Liver (tissue), 9 donors: ENCODE data around the gene PRH2. TPM values are rescaled to one million over a fixed set of nuclear protein-coding genes. Genes with fewer than 3 reads are reported as not detected.
A peak's percentile ranks its signal among the peaks of the same experiment; 100 is the strongest.

Experiments used
- DNase-seq: peaks from one replicate; pipeline ENCODE4 v3.0.0-alpha.2; 2017; ENCODE audit warnings: low spot score
- H3K27ac ChIP-seq, 2 donors: one replicate each; pipeline ENCODE4 v1.7.0; 2013; ENCODE audit warnings: inconsistent platforms in 2 of 2, low read length in 2 of 2, control low read depth in 1 of 2, low read depth in 1 of 2, mild to moderate bottlenecking in 1 of 2
- H3K27me3 ChIP-seq, 4 donors: one replicate each; pipeline versions ENCODE4 v1.6.1 to v1.7.0; 2013; ENCODE audit warnings: low read length in 3 of 4, inconsistent platforms in 1 of 4, mild to moderate bottlenecking in 1 of 4, moderate library complexity in 1 of 4; ENCODE audit not compliant: control insufficient read depth in 4 of 4, insufficient read depth in 4 of 4
- H3K36me3 ChIP-seq, 4 donors: one replicate each; pipeline versions ENCODE4 v1.6.1 to v1.7.0; 2013; ENCODE audit warnings: low read length in 3 of 4, mild to moderate bottlenecking in 3 of 4, low read depth in 1 of 4, moderate library complexity in 1 of 4; ENCODE audit not compliant: control insufficient read depth in 4 of 4, insufficient read depth in 3 of 4
- H3K4me1 ChIP-seq, 4 donors: one replicate each; pipeline versions ENCODE4 v1.6.1 to v1.7.0; 2013; ENCODE audit warnings: low read length in 3 of 4, mild to moderate bottlenecking in 3 of 4, moderate library complexity in 1 of 4; ENCODE audit not compliant: control insufficient read depth in 4 of 4, insufficient read depth in 4 of 4
- H3K4me3 ChIP-seq, 3 donors: one replicate each; pipeline versions ENCODE4 v1.6.1 to v1.7.0; 2013; ENCODE audit warnings: low read length in 3 of 3, control low read depth in 1 of 3, low read depth in 1 of 3, mild to moderate bottlenecking in 1 of 3
- H3K9ac ChIP-seq, 2 donors: one replicate each; pipeline ENCODE4 v1.7.0; 2013; ENCODE audit warnings: low read length in 2 of 2, mild to moderate bottlenecking in 2 of 2, moderate library complexity in 2 of 2, control low read depth in 1 of 2, low read depth in 1 of 2
- H3K9me3 ChIP-seq, 4 donors: one replicate each; pipeline versions ENCODE4 v1.6.1 to v1.7.0; 2013; ENCODE audit warnings: low read length in 3 of 4; ENCODE audit not compliant: control insufficient read depth in 4 of 4
- ATF3 ChIP-seq: IDR thresholded peaks from 2 replicates; pipeline ENCODE4 v1.6.1; 2016; ENCODE audit warnings: antibody characterized with exemption
- CTCF ChIP-seq: fragments of 150-350 bp; IDR thresholded peaks from 2 replicates; pipeline ENCODE4 v1.5.1; 2017; ENCODE audit warnings: improper control_type of control experiment, low read depth, low read length; ENCODE audit not compliant: missing input control
- EGR1 ChIP-seq, 2 donors: IDR thresholded peaks; 2 replicates each; pipeline ENCODE4 v1.6.1; 2016 to 2018; ENCODE audit warnings: antibody characterized with exemption in 2 of 2, low read depth in 2 of 2
- FOXA1 ChIP-seq: IDR thresholded peaks from 2 replicates; pipeline ENCODE4 v1.6.1; 2016; ENCODE audit warnings: antibody characterized with exemption
- FOXA2 ChIP-seq: IDR thresholded peaks from 2 replicates; pipeline ENCODE4 v1.6.1; 2016; ENCODE audit warnings: antibody characterized with exemption
- GABPA ChIP-seq, 2 donors: IDR thresholded peaks in 1 of 2; conservative IDR thresholded peaks in 1 of 2; 2 replicates each; pipeline ENCODE4 v1.6.1; 2016; ENCODE audit warnings: antibody characterized with exemption in 2 of 2, mild to moderate bottlenecking in 1 of 2, moderate library complexity in 1 of 2
- HNF4A ChIP-seq, 2 donors: conservative IDR thresholded peaks; 2 replicates each; pipeline ENCODE4 v1.6.1; 2016; ENCODE audit warnings: antibody characterized with exemption in 2 of 2, mild to moderate bottlenecking in 2 of 2
- HNF4G ChIP-seq: IDR thresholded peaks from 2 replicates; pipeline ENCODE4 v1.6.1; 2016; ENCODE audit warnings: antibody characterized with exemption
- JUND ChIP-seq, 2 donors: IDR thresholded peaks; 2 replicates each; pipeline ENCODE4 v1.6.1; 2016; ENCODE audit warnings: antibody characterized with exemption in 2 of 2
- MAX ChIP-seq: IDR thresholded peaks from 2 replicates; pipeline ENCODE4 v1.6.1; 2016; ENCODE audit warnings: antibody characterized with exemption
- NR2F2 ChIP-seq: IDR thresholded peaks from 2 replicates; pipeline ENCODE4 v1.6.1; 2016; ENCODE audit warnings: antibody characterized with exemption
- RAD21 ChIP-seq, 2 donors: IDR thresholded peaks; 2 replicates each; pipeline ENCODE4 v1.6.1; 2016; ENCODE audit warnings: antibody characterized with exemption in 2 of 2, mild to moderate bottlenecking in 2 of 2
- REST ChIP-seq: IDR thresholded peaks from 2 replicates; pipeline ENCODE4 v1.6.1; 2016; ENCODE audit warnings: antibody characterized with exemption, mild to moderate bottlenecking
- RXRA ChIP-seq, 2 donors: IDR thresholded peaks; 2 replicates each; pipeline ENCODE4 v1.6.1; 2017 to 2018; ENCODE audit warnings: antibody characterized with exemption in 2 of 2, mild to moderate bottlenecking in 1 of 2
- SP1 ChIP-seq: IDR thresholded peaks from 2 replicates; pipeline ENCODE4 v1.6.1; 2018; ENCODE audit warnings: antibody characterized with exemption, mild to moderate bottlenecking
- TAF1 ChIP-seq: conservative IDR thresholded peaks from 2 replicates; pipeline ENCODE4 v1.6.1; 2016; ENCODE audit warnings: antibody characterized with exemption, mild to moderate bottlenecking
- YY1 ChIP-seq: IDR thresholded peaks from 2 replicates; pipeline ENCODE4 v1.6.1; 2016; ENCODE audit warnings: antibody characterized with exemption, mild to moderate bottlenecking
- ZBTB33 ChIP-seq: IDR thresholded peaks from 2 replicates; pipeline ENCODE4 v1.6.1; 2016; ENCODE audit warnings: antibody characterized with exemption
- WGBS: extraction: QIAGEN DNeasy Blood & Tissue Kit; methylation state at CpG from one replicate; pipeline ENCODE4 v1.1.7; 2013; 5-methylcytosine and 5-hydroxymethylcytosine counted together
- polyA plus RNA-seq, 2 donors: library from polyadenylated mRNA; stranded (reverse) in 1 of 2; unstranded in 1 of 2; fragments of 200-250 nt in 1 of 2; fragments of >200 nt in 1 of 2; fragmentation: Nextera tagmentation in 1 of 2; extraction: Ambion mirVana in 1 of 2; gene quantifications; one replicate each; pipeline versions ENCODE4 v1.2.1 to v1.2.3, GENCODE V29; 2013 to 2015
- total RNA-seq, 2 donors: library from RNA; depleted of rRNA; stranded (reverse); fragments of >200 nt; gene quantifications; one replicate each; pipeline ENCODE4 v1.2.3, GENCODE V29; 2014
- donor health status: healthy.
- donor health status: healthy.
- donor health status: healthy.
- donor health status: healthy.
- donor health status: healthy.

Gene PRH2
- total and polyA plus RNA-seq, 4 donors, result 0.23 to 0.42 (median 0.40) TPM; not detected in 1

GRCh38 chr12:10968765-10969456, 39.9 kb downstream of the PRH2 start:
- H3K9me3 ChIP-seq, result no peaks in the 10 kb centered on the region
- H3K4me1 ChIP-seq, result peaks cover 0 to 5% (median 3%) of the 10 kb centered on the region in 4 donors
- no peak for DNase-seq
- TF ChIP-seq MAX (no peak), EGR1 (IDR thresholded peaks at IDR 0.05; ENCODE audit: low read depth in 2 of 2) (no peak), FOXA2 (no peak), YY1 (no peak), RAD21 (IDR thresholded peaks at IDR 0.05) (peak; percentile 15 to 49), RXRA (IDR thresholded peaks at IDR 0.05) (peak in 1 of 2 donors; percentile 37), FOXA1 (no peak), GABPA (IDR thresholded peaks at IDR 0.05 in 1 of 2, conservative IDR thresholded peaks at IDR 0.05 in 1 of 2) (no peak), NR2F2 (peak; percentile 10), HNF4A (conservative IDR thresholded peaks at IDR 0.05) (peak; percentile 68 to 74), JUND (IDR thresholded peaks at IDR 0.05) (peak in 1 of 2 donors; percentile 32), TAF1 (no peak), ZBTB33 (no peak), CTCF (no peak), SP1 (peak; percentile 14), HNF4G (peak; percentile 29), ATF3 (no peak), REST (no peak)
- H3K27ac ChIP-seq, result no peak overlapping the region
- no peaks in the 10 kb centered on the region for H3K27me3 ChIP-seq
- H3K4me3 ChIP-seq, result no peak overlapping the region
- H3K9ac ChIP-seq, result no peak overlapping the region
- H3K36me3 ChIP-seq, result no peaks in the 10 kb centered on the region
- whole genome bisulfite sequencing, result 66% methylated on average over 15 of the region's 15 CpGs
